ENCODE data around the gene LILRA2. TPM values are rescaled to one million over a fixed set of nuclear protein-coding genes. Genes with fewer than 3 reads are reported as not detected.
"Not testable (repeated sequence)": the region's sequence is repeated elsewhere in the genome, so short reads cannot be mapped to it uniquely, and the experiment has no call there.

LILRA2 gene
- total RNA-seq, 1 donor from 2014 or later: not detected

DNA sequence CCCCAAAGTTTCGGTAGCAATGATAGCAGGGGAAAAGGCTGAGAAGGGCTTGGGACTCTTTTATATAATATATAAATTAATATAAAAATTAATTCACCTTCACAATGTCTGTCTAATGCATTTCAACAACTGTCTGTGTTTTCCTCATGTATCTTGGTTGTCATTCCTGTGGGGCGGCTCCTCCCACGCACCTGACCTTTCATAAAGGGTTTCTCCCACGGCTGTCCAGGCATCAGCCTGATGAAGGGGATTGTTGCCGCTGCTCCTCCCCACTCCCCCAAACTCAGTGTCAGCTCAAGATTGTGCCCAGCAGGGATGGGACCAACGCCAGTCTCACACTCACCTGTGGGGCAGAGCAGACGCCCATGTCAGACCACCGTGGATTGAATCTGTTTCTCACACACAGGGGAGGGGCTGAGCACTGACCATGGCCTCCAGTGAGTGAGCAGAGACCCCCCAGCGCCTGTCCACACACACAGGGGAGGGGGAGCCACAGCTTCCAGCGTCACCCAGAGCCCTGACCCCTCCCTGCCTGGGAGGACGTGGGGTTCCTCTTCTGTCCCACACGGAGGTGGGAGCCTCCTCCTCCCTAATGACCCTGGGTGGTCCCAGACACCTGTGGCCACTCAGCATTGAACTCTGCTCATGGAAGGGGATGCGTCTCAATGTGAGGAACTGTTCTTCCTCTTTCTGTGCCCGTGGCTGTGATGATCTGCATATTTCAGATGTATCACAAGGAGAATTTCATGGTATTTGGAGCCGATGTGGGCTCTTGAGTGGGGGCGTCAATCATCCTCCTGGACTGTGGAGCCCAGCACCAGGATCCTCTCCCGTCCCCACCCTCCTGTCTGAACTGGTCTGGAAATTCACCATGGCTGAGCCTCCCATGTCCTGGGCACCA is 1.6 kb upstream of the LILRA2 start:
- not testable (repeated sequence) for DNase-seq (ENCODE audit: low read depth)

GRCh38 chr19:54572696-54573311 is 786 bp upstream of the LILRA2 start:
- DNase-seq (ENCODE audit: low read depth): no peak

DNA sequence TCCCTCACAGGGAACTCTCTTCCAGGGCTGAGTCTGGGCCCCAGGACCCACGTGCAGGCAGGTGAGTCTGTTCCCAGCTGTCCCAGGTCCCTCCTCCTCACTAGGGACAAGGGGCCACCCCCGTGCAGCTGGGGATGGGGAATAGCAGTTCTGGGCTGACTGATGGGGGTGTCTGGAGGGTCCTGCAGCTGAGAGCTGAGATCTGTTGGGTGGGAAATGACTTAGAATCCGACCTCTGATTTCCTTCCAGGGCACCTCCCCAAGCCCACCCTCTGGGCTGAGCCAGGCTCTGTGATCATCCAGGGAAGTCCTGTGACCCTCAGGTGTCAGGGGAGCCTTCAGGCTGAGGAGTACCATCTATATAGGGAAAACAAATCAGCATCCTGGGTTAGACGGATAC is 461 bp downstream of the LILRA2 start:
- no peak for DNase-seq (ENCODE audit: low read depth)

DNA sequence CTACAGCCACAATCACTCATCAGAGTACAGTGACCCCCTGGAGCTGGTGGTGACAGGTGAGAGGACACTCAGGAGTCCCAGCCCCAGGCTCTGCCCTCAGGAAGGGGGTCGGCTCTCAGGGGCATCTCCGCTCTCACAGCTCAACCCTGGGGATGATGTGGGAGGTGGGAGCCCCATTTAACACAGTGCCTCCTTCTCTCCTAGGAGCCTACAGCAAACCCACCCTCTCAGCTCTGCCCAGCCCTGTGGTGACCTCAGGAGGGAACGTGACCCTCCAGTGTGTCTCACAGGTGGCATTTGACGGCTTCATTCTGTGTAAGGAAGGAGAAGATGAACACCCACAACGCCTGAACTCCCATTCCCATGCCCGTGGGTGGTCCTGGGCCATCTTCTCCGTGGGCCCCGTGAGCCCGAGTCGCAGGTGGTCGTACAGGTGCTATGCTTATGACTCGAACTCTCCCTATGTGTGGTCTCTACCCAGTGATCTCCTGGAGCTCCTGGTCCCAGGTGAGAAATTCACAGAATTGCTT is 1.0 kb downstream of the LILRA2 start:
- no peak for DNase-seq (ENCODE audit: low read depth)

DNA sequence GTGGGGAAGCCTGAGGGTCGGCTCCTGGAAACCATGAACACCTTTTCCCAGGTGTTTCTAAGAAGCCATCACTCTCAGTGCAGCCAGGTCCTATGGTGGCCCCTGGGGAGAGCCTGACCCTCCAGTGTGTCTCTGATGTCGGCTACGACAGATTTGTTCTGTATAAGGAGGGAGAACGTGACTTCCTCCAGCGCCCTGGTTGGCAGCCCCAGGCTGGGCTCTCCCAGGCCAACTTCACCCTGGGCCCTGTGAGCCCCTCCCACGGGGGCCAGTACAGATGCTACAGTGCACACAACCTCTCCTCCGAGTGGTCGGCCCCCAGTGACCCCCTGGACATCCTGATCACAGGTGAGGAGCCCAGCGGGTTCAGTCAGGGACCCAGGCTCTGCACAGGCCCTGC is 1.6 kb downstream of the LILRA2 start:
- not testable (repeated sequence) for DNase-seq (ENCODE audit: low read depth)

DNA sequence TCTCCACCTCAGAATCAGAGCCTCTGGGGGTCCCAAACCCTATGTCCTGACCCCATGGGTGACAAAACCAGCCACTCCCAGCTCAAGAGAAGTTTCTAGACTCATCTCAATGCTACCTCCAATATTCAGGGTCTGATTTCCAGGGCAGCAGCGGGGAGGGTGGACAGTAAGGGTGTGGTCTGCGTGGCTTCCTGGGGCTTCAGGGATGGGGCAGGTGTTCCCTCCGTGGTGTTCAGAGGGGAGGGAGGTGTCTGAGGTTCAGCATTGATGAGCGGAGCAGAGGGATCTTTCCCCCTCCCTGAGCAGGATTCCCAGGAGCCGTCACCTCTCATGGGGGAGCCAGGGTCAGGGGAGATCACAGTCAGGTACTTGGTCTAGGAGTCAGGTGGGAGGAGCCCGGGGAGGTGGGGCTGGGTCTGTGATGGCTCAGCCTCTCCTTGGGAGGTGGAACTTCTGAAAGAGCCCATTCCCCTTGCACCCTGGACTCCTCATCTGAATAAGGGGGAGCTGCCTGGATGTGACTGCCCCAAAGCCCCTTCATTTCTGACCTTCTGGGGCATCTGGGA is 2.9 kb downstream of the LILRA2 start:
- DNase-seq (ENCODE audit: low read depth): no peak

DNA sequence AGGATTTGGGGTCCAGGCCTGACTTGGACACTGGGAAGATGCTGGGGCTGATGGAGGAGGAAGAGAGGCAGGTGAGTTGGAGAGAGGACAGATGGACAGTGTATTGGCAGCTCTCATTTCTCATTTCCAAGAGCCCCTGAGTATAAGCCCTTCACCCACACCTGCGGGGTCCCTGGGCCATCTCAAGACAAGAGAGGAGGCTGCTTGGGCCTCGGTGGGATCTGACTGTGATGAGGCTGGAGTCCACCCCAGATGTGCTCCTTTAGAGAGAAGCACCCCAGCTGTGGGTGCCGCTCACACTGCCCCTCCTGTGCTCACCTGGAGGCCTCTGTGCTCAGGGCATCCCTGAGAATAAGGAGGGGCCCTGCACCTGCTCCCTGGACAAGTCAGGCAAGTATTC is 3.7 kb downstream of the LILRA2 start:
- DNase-seq (ENCODE audit: low read depth): no peak

GRCh38 chr19:54578268-54578667 is 4.7 kb downstream of the LILRA2 start:
- not testable (repeated sequence) for DNase-seq (ENCODE audit: low read depth)

DNA sequence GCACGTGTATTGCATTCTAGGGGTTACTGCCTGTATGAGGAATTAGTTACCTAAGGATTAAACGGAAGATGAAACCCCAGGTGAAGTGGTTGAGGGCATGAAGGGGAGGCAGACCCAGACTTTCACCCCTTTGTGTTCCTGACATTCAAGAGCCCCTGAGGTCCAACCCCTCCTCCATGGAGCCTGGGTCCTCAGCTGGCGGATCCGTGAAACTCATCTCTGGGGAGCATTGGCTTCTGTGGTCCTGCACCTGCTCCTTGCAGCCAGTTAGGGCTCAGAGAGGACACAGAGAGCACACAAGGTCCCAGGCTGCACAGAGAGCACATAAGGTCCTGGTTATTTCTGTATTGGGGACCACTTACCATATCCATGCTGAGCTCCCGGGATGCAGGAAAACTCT is 12.8 kb downstream of the LILRA2 start:
- no peak for DNase-seq (ENCODE audit: low read depth)

- no peak for DNase-seq (ENCODE audit: low read depth)
Measured at GRCh38 chr19:54587026-54587425, 13.4 kb downstream of the LILRA2 start.

- DNase-seq (ENCODE audit: low read depth): not testable (repeated sequence)
Measured at GRCh38 chr19:54593445-54593844, 19.9 kb downstream of the LILRA2 start, which contains the start of gene LILRA1. Gene LILRA1 (plus strand): TSS chr19:54593632. CDS start chr19:54594245, 613 bp downstream.

DNA sequence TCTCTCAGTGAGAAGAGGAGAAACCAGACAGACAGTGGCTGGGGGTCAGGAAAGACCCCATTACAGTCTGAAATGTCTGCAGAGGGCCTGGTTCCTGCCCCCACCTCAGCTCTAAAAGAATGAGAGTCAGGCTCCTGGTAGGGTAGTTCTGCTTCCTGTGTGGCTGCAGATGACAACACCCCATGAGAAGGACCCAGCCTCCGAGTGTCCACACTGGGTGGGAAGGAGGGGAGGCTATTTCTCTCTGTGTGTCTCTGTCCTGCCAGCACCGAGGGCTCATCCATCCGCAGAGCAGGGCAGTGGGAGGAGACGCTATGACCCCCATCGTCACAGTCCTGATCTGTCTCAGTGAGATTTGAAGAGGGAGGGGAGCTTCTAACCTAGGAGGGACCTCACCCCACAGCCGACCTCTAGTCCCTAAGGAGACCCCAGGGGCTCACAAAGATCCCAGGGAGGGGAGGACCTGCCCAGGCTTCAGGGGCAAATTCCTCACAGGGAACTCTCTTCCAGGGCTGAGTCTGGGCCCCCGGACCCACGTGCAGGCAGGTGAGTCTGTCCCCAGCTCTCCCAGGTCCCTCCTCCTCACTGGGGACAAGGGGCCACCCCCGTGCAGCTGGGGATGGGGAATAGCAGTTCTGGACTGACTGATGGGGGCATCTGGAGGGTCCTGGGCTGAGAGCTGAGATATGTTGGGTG is 20.5 kb downstream of the LILRA2 start:
- DNase-seq (ENCODE audit: low read depth): not testable (repeated sequence)

- no peak for DNase-seq (ENCODE audit: low read depth)
Measured at GRCh38 chr19:54594737-54595136, 21.1 kb downstream of the LILRA2 start.

GRCh38 chr19:54595680-54596436 is 22.3 kb downstream of the LILRA2 start:
- DNase-seq (ENCODE audit: low read depth): not testable (repeated sequence)

DNA sequence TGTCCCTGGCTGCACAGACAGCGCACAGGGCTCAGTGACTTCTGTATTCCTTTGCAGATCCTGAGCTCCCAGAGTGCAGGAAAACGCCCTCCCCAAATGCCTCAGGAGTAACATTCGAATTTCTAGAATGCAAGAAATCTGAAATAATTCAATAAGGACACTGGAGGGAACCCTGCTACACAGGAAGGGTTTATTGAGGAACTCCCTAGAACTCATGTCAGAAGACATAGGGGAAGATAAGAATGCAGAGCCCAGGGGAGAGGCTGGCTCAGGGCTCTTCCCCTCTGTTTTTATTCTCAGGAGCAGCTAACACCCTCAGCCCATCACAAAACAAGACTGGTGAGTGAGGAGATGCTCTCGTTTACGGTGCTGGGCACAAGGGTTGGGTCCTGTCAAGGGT is 26.6 kb downstream of the LILRA2 start:
- DNase-seq (ENCODE audit: low read depth): no peak

- DNase-seq (ENCODE audit: low read depth): no peak
Measured at GRCh38 chr19:54606230-54606629, 32.6 kb downstream of the LILRA2 start.

- DNase-seq (ENCODE audit: low read depth): no peak
Measured at GRCh38 chr19:54606891-54607784, 33.5 kb downstream of the LILRA2 start.

DNA sequence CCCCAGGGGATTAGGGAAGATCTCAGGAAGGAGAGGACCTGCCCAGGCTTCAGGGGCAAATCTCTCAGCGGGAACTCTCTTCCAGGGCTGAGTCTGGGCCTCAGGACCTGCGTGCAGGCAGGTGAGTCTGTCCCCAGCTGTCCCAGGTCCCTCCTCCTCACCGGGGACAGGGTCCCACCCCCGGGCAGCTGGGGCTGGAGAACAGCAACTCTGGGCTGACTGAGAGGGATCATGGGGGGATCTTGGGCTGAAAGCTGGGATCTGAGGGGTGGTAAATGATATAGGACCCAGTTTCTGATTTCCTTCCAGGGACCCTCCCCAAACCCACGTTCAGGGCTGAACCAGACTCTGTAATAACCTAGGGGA is 34.2 kb downstream of the LILRA2 start:
- no peak for DNase-seq (ENCODE audit: low read depth)

- no peak for DNase-seq (ENCODE audit: low read depth)
Measured at GRCh38 chr19:54608205-54608604, 34.6 kb downstream of the LILRA2 start.

- no peak for DNase-seq (ENCODE audit: low read depth)
Measured at GRCh38 chr19:54608792-54609191, 35.2 kb downstream of the LILRA2 start.

Data from myocyte (in vitro differentiated cells).